HEK293 (cell line): ENCODE data around the gene GTF2F2.

Experiments
- BCL11B ChIP-seq: fragments of 450-650 bp; formaldehyde crosslinking; IDR thresholded peaks from 2 replicates; pipeline ENCODE4 v1.5.1; 2016; ENCODE audit warnings: low read depth, missing biosample characterization, missing genetic modification characterization
- ELK4 ChIP-seq: IDR thresholded peaks from 2 replicates; pipeline ENCODE4 v1.6.1; 2011; ENCODE audit warnings: mild to moderate bottlenecking, low read depth, low read length, borderline replicate concordance
- GFI1B ChIP-seq: fragments of 450-650 bp; formaldehyde crosslinking; IDR thresholded peaks from 2 replicates; pipeline ENCODE4 v1.5.1; 2016; ENCODE audit warnings: missing biosample characterization, missing genetic modification characterization
- GLI2 ChIP-seq: fragments of 450-650 bp; formaldehyde crosslinking; IDR thresholded peaks from 2 replicates; pipeline ENCODE4; 2017; ENCODE audit warnings: missing biosample characterization, missing genetic modification characterization, low read depth, borderline replicate concordance
- HOXC10 ChIP-seq: sonication (generic); formaldehyde crosslinking; IDR thresholded peaks from 2 replicates; pipeline ENCODE4 v1.8.1; 2023; ENCODE audit warnings: mild to moderate bottlenecking, missing genetic modification reagents
- OSR2 ChIP-seq: fragments of 450-650 bp; formaldehyde crosslinking; IDR thresholded peaks from 2 replicates; pipeline ENCODE4 v1.5.1; 2016; ENCODE audit warnings: missing biosample characterization, missing genetic modification characterization
- PBX3 ChIP-seq: sonication (generic); formaldehyde crosslinking; IDR thresholded peaks from 2 replicates; pipeline ENCODE4 v1.8.1; 2022; ENCODE audit warnings: mild to moderate bottlenecking, moderate library complexity, missing genetic modification reagents
- PRDM10 ChIP-seq: fragments of 450-650 bp; formaldehyde crosslinking; IDR thresholded peaks from 2 replicates; pipeline ENCODE4 v1.5.1; 2016; ENCODE audit warnings: missing biosample characterization, missing genetic modification characterization
- PRDM6 ChIP-seq: fragments of 450-650 bp; formaldehyde crosslinking; IDR thresholded peaks from 2 replicates; pipeline ENCODE4 v1.5.1; 2017; ENCODE audit warnings: missing biosample characterization, missing genetic modification characterization
- ZBTB26 ChIP-seq: fragments of 450-650 bp; formaldehyde crosslinking; optimal IDR thresholded peaks from 2 replicates; pipeline ENCODE3; 2016; ENCODE audit warnings: missing biosample characterization, mild to moderate bottlenecking, missing genetic modification characterization
- ZBTB48 ChIP-seq: fragments of 450-650 bp; formaldehyde crosslinking; IDR thresholded peaks from 2 replicates; pipeline ENCODE4 v1.5.1; 2016; ENCODE audit warnings: missing biosample characterization, missing genetic modification characterization
- ZBTB49 ChIP-seq: fragments of 450-650 bp; formaldehyde crosslinking; IDR thresholded peaks from 2 replicates; pipeline ENCODE4 v1.5.1; 2016; ENCODE audit warnings: missing biosample characterization, missing genetic modification characterization, low read depth
- ZBTB8A ChIP-seq: fragments of 450-650 bp; formaldehyde crosslinking; IDR thresholded peaks from 2 replicates; pipeline ENCODE4 v1.5.1; 2016; ENCODE audit warnings: missing biosample characterization, missing genetic modification characterization
- ZNF114 ChIP-seq: fragments of 450-650 bp; formaldehyde crosslinking; IDR thresholded peaks from 2 replicates; pipeline ENCODE4 v1.5.0; 2017; ENCODE audit warnings: missing biosample characterization, missing genetic modification characterization
- ZNF138 ChIP-seq: fragments of 450-650 bp; formaldehyde crosslinking; IDR thresholded peaks from 2 replicates; pipeline ENCODE4 v1.5.1; 2016; ENCODE audit warnings: missing biosample characterization, missing genetic modification characterization, borderline replicate concordance
- ZNF18 ChIP-seq: fragments of 450-650 bp; formaldehyde crosslinking; IDR thresholded peaks from 2 replicates; pipeline ENCODE4 v1.5.1; 2016; ENCODE audit warnings: missing biosample characterization, missing genetic modification characterization
- ZNF433 ChIP-seq: fragments of 450-650 bp; formaldehyde crosslinking; IDR thresholded peaks from 2 replicates; pipeline ENCODE4 v1.5.1; 2016; ENCODE audit warnings: missing biosample characterization, missing genetic modification characterization, low read depth
- ZNF561 ChIP-seq: fragments of 450-650 bp; IDR thresholded peaks from 2 replicates; pipeline ENCODE4 v1.5.1; 2018; ENCODE audit warnings: missing biosample characterization, missing genetic modification characterization, borderline replicate concordance
- ZNF600 ChIP-seq: fragments of 450-650 bp; formaldehyde crosslinking; IDR thresholded peaks from 2 replicates; pipeline ENCODE4 v1.5.1; 2016; ENCODE audit warnings: missing biosample characterization, missing genetic modification characterization
- ZNF639 ChIP-seq: fragments of 450-650 bp; formaldehyde crosslinking; IDR thresholded peaks from 2 replicates; pipeline ENCODE4 v1.5.1; 2016; ENCODE audit warnings: missing biosample characterization, missing genetic modification characterization
- ZNF660 ChIP-seq: fragments of 450-650 bp; IDR thresholded peaks from 2 replicates; pipeline ENCODE4 v1.5.1; 2018; ENCODE audit warnings: missing biosample characterization, mild to moderate bottlenecking, missing genetic modification characterization
- ZNF670 ChIP-seq: fragments of 450-650 bp; formaldehyde crosslinking; IDR thresholded peaks from 2 replicates; pipeline ENCODE4 v1.5.1; 2016; ENCODE audit warnings: missing biosample characterization, missing genetic modification characterization, low read depth
- ZNF768 ChIP-seq: fragments of 450-650 bp; formaldehyde crosslinking; IDR thresholded peaks from 2 replicates; pipeline ENCODE4 v1.5.1; 2018; ENCODE audit warnings: missing biosample characterization, mild to moderate bottlenecking, missing genetic modification characterization
- ZNF776 ChIP-seq: fragments of 450-650 bp; formaldehyde crosslinking; IDR thresholded peaks from 2 replicates; pipeline ENCODE4 v1.5.0; 2017; ENCODE audit warnings: missing biosample characterization, missing genetic modification characterization, borderline replicate concordance

GTF2F2 gene

GRCh38 chr13:45333251-45333976 lies 213.1 kb downstream of the GTF2F2 start (continued):
- TF ChIP-seq PBX3 (CRISPR knock-in tag) (no peak), GFI1B (tag by site-specific recombination) (peak; percentile 35; the same call in 1 of the 2 replicates), PRDM6 (tag by site-specific recombination) (peak; percentile 70), PRDM10 (tag by site-specific recombination) (no peak), ZNF660 (tag by site-specific recombination) (no peak), ZNF639 (no peak), BCL11B (tag by site-specific recombination) (no peak), ZNF18 (tag by site-specific recombination) (0 out of 2 replicates have a peak, but pooled peaks have one; percentile 42), ZNF433 (tag by site-specific recombination) (no peak), ZNF600 (no peak), ZNF138 (tag by site-specific recombination) (no peak), OSR2 (tag by site-specific recombination) (peak; percentile 78), ZBTB49 (tag by site-specific recombination) (no peak), ELK4 (no peak), ZBTB48 (tag by site-specific recombination) (no peak), ZBTB8A (no peak), HOXC10 (CRISPR knock-in tag) (no peak), ZNF114 (tag by site-specific recombination) (no peak), ZNF561 (tag by site-specific recombination) (no peak), ZNF776 (tag by site-specific recombination) (no peak), GLI2 (tag by site-specific recombination) (no peak), ZBTB26 (no peak), ZNF768 (tag by site-specific recombination) (no peak), ZNF670 (tag by site-specific recombination) (no peak)
